Stimulated activated CD4-positive, alpha-beta T cell treated with anti-CD3 and anti-CD28 coated beads, Interleukin-1b, Interleukin-23, amount 100 ng/mL, for 48 hours (primary cell): ENCODE measurements around the gene ARHGAP11A.

ENCODE experiments used
- DNase-seq: peaks from one replicate; pipeline ENCODE4 v3.0.0-alpha.2; 2020

Gene ARHGAP11A

GRCh38 chr15:32657198-32657883 lies 42.0 kb downstream of the ARHGAP11A start:
- no peak for DNase-seq

GRCh38 chr15:32657941-32658340 lies 42.6 kb downstream of the ARHGAP11A start:
- DNase-seq, result no peak

- DNase-seq, result no peak
Observed at GRCh38 chr15:32659340-32660155, 44.2 kb downstream of the ARHGAP11A start.

- no peak for DNase-seq
Observed at GRCh38 chr15:32663671-32664070, 48.4 kb downstream of the ARHGAP11A start.

DNA sequence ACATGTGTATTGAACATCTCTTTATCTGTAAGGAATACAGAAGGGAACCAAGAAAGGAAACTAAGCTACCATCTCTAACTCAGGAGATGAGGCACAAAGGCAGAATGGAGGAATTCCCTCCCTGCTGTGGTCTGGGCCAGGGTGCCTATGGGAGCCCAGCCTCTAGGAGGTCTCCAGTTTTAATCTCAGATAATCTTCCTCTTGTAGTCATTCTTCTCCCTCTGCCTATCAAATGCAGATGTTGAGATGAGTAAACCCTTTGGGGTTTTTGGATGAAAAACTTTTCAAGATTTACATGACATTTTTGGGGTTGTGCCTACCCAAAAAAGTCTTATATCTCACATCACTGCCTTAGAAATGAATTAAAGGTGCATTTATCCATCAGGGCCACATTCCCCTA lies 49.5 kb downstream of the ARHGAP11A start:
- DNase-seq, result no peak

- no peak for DNase-seq
Observed at GRCh38 chr15:32667321-32667720, 52.0 kb downstream of the ARHGAP11A start.

- no peak for DNase-seq
Observed at GRCh38 chr15:32668942-32669341, 53.6 kb downstream of the ARHGAP11A start.

- no peak for DNase-seq
Observed at GRCh38 chr15:32669896-32670611, 54.8 kb downstream of the ARHGAP11A start.

DNA sequence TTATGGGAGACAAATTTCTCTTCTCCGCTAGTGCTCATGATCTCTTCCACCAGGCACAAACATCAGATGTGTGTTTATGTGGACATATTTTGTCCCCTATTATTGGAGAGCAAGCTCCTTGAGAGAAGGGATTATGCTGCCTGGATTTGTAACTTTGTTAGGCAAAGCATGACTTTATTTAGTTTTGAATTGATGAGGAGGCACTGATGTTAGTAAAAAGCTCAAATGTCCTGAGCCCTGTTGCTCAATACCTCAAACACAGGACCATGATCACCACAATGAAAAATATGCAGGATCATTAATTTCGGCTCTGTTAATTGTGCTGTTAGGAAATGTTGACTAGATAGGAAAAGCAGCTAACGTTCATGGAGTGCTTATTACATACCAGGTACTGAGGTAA lies 55.3 kb downstream of the ARHGAP11A start:
- no peak for DNase-seq

DNA sequence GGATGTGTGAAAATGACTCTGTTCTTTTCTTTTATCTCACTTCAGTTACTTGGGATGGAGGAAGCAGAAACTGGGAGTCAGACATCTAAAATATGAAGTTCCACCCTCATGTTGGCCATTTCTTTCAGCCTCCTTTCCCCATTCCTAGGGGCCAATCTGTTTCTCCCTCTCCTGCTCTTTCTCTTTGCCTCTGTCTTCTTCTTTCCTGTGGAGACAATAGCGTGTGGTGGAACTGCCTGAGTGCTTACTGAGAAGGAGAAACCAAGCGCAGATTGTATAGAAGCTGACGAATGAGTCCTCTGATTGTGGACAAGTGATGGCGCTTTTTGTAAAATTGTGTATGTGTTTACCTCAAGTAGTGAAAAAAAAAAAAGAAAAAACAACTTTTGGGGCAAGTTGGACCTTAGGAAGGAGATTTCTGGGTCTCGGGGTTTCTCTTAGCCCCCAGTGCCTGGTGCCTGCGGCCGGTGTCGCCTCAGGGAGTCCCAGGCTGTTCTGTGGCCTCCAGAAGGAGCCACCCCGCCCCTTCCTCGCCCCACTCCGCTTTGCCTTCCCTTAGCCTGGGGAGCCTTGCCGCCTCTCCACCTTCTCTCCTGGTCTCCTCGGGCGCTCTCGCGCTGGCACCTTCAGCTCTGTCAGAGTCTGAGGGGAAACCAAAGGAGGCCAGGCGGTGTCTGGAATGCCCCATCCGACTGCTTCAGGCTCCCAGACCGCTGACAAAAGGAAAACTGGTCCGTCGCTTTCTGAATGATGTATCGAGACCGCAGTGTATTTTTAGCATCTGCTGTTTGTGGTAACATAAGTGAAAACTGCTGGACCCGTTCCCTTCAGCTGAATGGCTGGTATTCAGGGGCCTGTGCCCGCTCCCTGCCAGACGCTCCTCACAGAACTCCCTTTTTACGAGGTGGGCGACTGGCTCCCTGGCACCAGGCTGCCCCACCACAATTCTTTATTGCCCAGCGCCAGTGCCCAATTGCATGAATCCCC lies 56.3 kb downstream of the ARHGAP11A start:
- DNase-seq, result no peak

- no peak for DNase-seq
Observed at GRCh38 chr15:32674681-32675080, 59.4 kb downstream of the ARHGAP11A start.

DNA sequence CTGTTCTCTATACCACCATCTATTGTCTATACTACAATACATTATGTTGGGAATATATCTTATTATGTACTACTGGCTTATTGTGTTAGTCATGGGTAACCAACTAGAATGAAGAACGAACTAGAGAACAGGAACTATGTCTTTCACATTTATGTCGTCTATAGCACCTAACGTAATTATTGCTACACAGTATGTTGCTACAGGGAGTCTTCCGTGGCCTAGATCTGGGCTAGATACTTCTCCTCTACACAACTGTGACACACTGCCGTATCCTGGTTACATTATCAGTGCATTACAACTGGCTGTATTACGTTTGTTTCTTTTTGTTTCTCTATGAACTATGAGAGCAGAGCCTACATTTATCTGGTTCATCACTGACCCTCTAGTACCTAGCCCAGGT lies 60.2 kb downstream of the ARHGAP11A start:
- DNase-seq, result no peak

DNA sequence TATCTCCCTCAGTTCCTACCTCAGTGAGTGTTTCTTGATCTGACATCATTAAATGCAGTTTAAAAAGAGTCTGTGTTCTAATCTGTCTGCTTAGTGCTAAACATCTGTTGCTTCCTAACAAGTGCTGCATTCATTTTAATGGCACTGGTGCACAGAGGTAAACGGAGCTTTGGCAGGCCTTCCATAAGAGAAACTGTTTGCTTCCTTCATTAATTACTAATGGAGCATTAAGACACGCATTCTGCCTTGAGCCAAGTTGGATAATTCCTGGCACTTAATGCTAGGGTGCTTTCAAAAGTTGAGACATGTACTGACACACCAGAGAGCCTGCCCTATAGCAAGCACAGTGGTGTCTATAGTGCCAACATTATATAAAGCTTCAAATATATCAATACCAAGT lies 60.9 kb downstream of the ARHGAP11A start:
- DNase-seq, result no peak

DNA sequence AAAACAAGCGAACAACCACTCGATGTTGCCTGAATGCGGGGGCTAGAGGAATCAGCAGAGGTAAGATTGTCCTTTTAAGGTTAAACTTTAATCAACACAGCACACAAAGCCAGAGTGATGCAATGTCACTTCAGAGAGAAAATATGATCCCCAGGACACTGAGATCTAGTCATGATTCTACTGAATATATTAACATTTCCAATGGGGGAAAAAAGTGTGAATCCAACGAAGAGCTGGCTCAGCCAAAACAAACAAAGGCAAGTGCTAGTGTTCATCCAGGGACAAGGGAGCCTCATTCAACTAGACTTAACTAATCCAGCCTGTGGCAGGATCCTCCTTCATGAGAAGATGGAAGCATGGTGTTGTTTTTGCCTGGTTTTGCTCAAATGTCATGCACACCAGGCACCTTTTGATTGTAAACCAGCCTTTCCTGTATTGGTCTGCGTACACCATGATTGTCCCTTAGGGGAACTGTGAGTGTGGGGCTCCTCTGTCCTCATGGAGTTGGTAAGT lies 62.0 kb downstream of the ARHGAP11A start:
- DNase-seq, result no peak

- no peak for DNase-seq
Observed at GRCh38 chr15:32679298-32679690, 64.0 kb downstream of the ARHGAP11A start.

GRCh38 chr15:32682569-32682968 lies 67.3 kb downstream of the ARHGAP11A start:
- DNase-seq, result no peak

- DNase-seq, result no peak
Observed at GRCh38 chr15:32682977-32683630, 67.8 kb downstream of the ARHGAP11A start.

DNA sequence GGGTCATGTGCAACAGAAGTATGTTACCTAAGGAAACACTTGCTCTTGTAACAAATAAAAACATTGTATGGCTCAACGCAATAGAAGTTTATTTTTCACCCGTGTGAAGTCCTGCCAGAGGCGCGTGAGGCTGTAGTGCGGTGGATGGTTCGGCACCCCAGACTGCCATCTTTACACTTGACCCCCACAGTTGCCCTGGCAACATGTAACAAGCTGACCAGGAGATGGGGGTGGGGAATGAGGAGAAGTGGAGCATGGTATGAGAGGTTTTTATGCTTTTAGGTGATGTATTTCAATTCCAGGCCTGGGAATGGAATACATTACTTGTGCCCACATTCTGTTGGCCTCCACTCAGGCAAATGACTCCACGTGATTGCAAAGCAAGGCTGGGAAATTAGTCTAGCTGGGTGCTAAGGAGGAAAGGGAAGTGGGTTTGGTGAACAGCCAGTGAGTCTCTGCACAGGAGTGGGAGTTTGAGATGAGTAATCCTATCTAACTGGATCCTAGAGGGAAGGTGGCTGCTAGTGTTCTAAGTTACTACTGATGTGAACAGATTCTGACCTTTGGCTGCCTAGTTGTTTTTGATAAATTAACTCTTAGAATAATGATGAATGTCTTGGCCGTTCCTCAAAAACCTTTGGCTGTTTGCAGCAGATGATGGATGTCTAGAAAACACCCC lies 68.7 kb downstream of the ARHGAP11A start:
- no peak for DNase-seq

- DNase-seq, result no peak
Observed at GRCh38 chr15:32685576-32685975, 70.3 kb downstream of the ARHGAP11A start.

- no peak for DNase-seq
Observed at GRCh38 chr15:32687556-32687955, 72.3 kb downstream of the ARHGAP11A start.

- no peak for DNase-seq
Observed at GRCh38 chr15:32688151-32688639, 72.9 kb downstream of the ARHGAP11A start.
